ENCODE data around the gene ZDHHC14. TPM values are rescaled to one million over a fixed set of nuclear protein-coding genes. Genes with fewer than 3 reads are reported as not detected.
"Not testable (repeated sequence)": the region's sequence is repeated elsewhere in the genome, so short reads cannot be mapped to it uniquely, and the experiment has no call there.

Gene ZDHHC14
- 10 to 100 TPM; 13.0 to 19.1 TPM for total RNA-seq

- Histone ChIP-seq H3K27ac (peak within 1 kb of the TSS; percentile 93 to 98), H3K9me3 (no peaks in the 10 kb centered on the region), H3K36me3 (no peaks in the 10 kb centered on the region), H3K4me1 (peaks cover 0 to 23% of the 10 kb centered on the region in 2 donors), H3K27me3 (no peaks in the 10 kb centered on the region), H3K4me3 (peak within 1 kb of the TSS; percentile 79 to 96)
- TF ChIP-seq CTCF (IDR thresholded peaks at IDR 0.05), result no peak
- DNase-seq (ENCODE audit: low spot score), result peak; percentile 93
Observed at GRCh38 chr6:157380779-157381561, at the start of gene ZDHHC14. TSS of gene ZDHHC14 (plus strand) at chr6:157381190.

- Histone ChIP-seq H3K27ac (no peak overlapping the region), H3K36me3 (no peaks in the 10 kb centered on the region), H3K9me3 (no peaks in the 10 kb centered on the region), H3K4me3 (no peak overlapping the region), H3K4me1 (no peaks in the 10 kb centered on the region), H3K27me3 (no peaks in the 10 kb centered on the region)
- no peak for TF ChIP-seq CTCF (IDR thresholded peaks at IDR 0.05)
- DNase-seq (ENCODE audit: low spot score), result no peak
Observed at GRCh38 chr6:157332813-157333212, 48.2 kb upstream of the ZDHHC14 start.

GRCh38 chr6:157333537-157333936, 47.5 kb upstream of the ZDHHC14 start:
- TF ChIP-seq CTCF (IDR thresholded peaks at IDR 0.05), result no peak
- H3K9me3 ChIP-seq, result no peaks in the 10 kb centered on the region
- H3K27me3 ChIP-seq, result no peaks in the 10 kb centered on the region
- H3K27ac ChIP-seq, result no peak overlapping the region
- no peak overlapping the region for H3K4me3 ChIP-seq
- H3K4me1 ChIP-seq, result no peaks in the 10 kb centered on the region
- H3K36me3 ChIP-seq, result no peaks in the 10 kb centered on the region
- no peak for DNase-seq (ENCODE audit: low spot score)

DNA sequence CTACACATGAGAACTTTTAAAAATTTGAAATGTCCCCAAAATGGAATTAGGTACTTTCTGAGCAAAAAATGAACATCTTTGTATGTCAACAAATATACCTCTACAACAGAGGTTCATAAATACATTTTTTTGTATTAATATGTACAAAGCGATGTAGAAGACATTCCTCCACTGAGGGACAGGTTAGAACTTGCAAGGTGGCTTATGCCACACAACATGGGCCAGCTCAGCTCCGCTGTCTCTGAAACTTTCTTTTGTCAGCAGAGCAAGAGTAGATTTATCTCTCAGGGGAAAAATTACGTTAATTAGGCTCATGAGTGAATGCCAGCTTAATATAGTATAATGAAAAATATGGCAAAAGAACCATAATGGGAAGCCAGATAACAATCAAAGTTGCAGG, 47.0 kb upstream of the ZDHHC14 start:
- no peak overlapping the region for H3K4me3 ChIP-seq
- H3K9me3 ChIP-seq, result no peaks in the 10 kb centered on the region
- H3K27ac ChIP-seq, result no peak overlapping the region
- no peak for TF ChIP-seq CTCF (IDR thresholded peaks at IDR 0.05)
- no peaks in the 10 kb centered on the region for H3K4me1 ChIP-seq
- H3K36me3 ChIP-seq, result no peaks in the 10 kb centered on the region
- DNase-seq (ENCODE audit: low spot score), result no peak
- no peaks in the 10 kb centered on the region for H3K27me3 ChIP-seq

- H3K36me3 ChIP-seq, result no peaks in the 10 kb centered on the region
- no peaks in the 10 kb centered on the region for H3K27me3 ChIP-seq
- DNase-seq (ENCODE audit: low spot score), result no peak
- H3K27ac ChIP-seq, result no peak overlapping the region
- H3K4me1 ChIP-seq, result no peaks in the 10 kb centered on the region
- TF ChIP-seq CTCF (IDR thresholded peaks at IDR 0.05), result no peak
- no peak overlapping the region for H3K4me3 ChIP-seq
- no peaks in the 10 kb centered on the region for H3K9me3 ChIP-seq
Observed at GRCh38 chr6:157335829-157336228, 45.2 kb upstream of the ZDHHC14 start.

DNA sequence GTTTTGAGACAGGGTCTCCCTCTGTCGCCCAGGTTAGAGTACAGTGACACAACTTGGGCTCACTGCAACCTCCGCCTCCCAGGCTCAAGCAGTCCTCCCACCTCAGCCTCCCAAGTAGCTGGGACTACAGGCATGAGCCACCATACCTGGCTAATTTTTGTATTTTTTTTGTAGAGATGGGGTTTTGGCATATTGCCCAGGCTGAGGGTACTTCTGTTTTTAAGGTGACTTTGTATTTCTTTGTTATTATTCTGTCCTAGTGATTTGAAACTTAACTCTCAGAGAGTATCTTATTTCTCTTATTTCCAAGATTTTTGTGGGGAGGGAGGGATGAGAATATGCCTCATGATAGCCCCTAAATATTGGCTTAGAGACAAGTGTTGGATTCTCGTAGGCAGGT, 43.7 kb upstream of the ZDHHC14 start:
- H3K36me3 ChIP-seq; DNase-seq (ENCODE audit: low spot score); H3K9me3 ChIP-seq; H3K4me1 ChIP-seq; H3K27me3 ChIP-seq; H3K27ac ChIP-seq; H3K4me3 ChIP-seq: not testable (repeated sequence)
